ENCODE data around the gene DDX49. TPM values are rescaled to one million over a fixed set of nuclear protein-coding genes. Genes with fewer than 3 reads are reported as not detected.
"Not testable (repeated sequence)": the region's sequence is repeated elsewhere in the genome, so short reads cannot be mapped to it uniquely, and the experiment has no call there.

DDX49 gene
- polyA plus RNA-seq, 3 donors = 24.0 to 40.3 (median 27.5) TPM

- H3K4me2 ChIP-seq (replicated peaks; ENCODE audit: extremely low read depth, low read length, poor library complexity, severe bottlenecking) = no peak overlapping the region
- no peak overlapping the region for H2AFZ ChIP-seq (ENCODE audit: insufficient read depth, low read depth, low read length, poor library complexity, severe bottlenecking)
- no peaks in the 10 kb centered on the region for H3K9me3 ChIP-seq (replicated peaks in 1 of 2; ENCODE audit: control insufficient read depth in 1 of 2, insufficient read depth in 1 of 2, low read length in 2 of 2)
- H3K27ac ChIP-seq (ENCODE audit: low read depth in 1 of 2, low read length in 2 of 2) = peak overlapping the region in 1 of 2 donors; percentile 56
- Mint-ChIP-seq H3K4me1 (peaks cover 24% of the 10 kb centered on the region), H3K27ac (peak overlapping the region in 3 of 7 donors; percentile 46 to 80 (median 53)), H3K4me3 (no peak overlapping the region), H3K27me3 (ENCODE audit: low read depth in 3 of 3) (peaks cover 0 to 2% (median 0%) of the 10 kb centered on the region in 3 donors), H3K9me3 (peaks cover 0 to 2% (median 0%) of the 10 kb centered on the region in 7 donors), H3K36me3 (peaks cover 24 to 68% of the 10 kb centered on the region in 2 donors)
- no peaks in the 10 kb centered on the region for H3K27me3 ChIP-seq (ENCODE audit: control insufficient read depth in 2 of 2, insufficient read depth in 2 of 2, low read length in 2 of 2)
- TF ChIP-seq, protein P1, sequence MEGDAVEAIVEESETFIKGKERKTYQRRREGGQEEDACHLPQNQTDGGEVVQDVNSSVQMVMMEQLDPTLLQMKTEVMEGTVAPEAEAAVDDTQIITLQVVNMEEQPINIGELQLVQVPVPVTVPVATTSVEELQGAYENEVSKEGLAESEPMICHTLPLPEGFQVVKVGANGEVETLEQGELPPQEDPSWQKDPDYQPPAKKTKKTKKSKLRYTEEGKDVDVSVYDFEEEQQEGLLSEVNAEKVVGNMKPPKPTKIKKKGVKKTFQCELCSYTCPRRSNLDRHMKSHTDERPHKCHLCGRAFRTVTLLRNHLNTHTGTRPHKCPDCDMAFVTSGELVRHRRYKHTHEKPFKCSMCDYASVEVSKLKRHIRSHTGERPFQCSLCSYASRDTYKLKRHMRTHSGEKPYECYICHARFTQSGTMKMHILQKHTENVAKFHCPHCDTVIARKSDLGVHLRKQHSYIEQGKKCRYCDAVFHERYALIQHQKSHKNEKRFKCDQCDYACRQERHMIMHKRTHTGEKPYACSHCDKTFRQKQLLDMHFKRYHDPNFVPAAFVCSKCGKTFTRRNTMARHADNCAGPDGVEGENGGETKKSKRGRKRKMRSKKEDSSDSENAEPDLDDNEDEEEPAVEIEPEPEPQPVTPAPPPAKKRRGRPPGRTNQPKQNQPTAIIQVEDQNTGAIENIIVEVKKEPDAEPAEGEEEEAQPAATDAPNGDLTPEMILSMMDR (IDR thresholded peaks at IDR 0.05) = peak; percentile 38
- WGBS (ENCODE audit: insufficient coverage) = 49% methylated on average over 3 of the region's 5 CpGs
- no peak overlapping the region for H3K4me3 ChIP-seq (replicated peaks in 1 of 3; ENCODE audit: low read depth in 2 of 3, low read length in 3 of 3)
- intact Hi-C loops (cut with micrococcal nuclease) = loop anchor here in 1 of 2 donors (5.0 kb wide), 2 partner anchors 393 to 1498 kb away; partner anchors contain the start of gene ELL
- H3K36me3 ChIP-seq (replicated peaks in 1 of 2; ENCODE audit: control insufficient read depth in 1 of 2, insufficient read depth in 2 of 2, low read length in 2 of 2) = peaks cover 34 to 49% of the 10 kb centered on the region in 2 donors
- peaks cover 21 to 24% of the 10 kb centered on the region in 2 donors for H3K4me1 ChIP-seq (ENCODE audit: control insufficient read depth in 1 of 2, insufficient read depth in 2 of 2, low read length in 2 of 2)
- peaks cover 90% of the 10 kb centered on the region for H3K79me2 ChIP-seq (ENCODE audit: insufficient read depth, low read length)
- DNase-seq = peak; percentile 15 to 31 (median 21)
- no peak overlapping the region for H3K9ac ChIP-seq (ENCODE audit: insufficient read depth, low read length, poor library complexity, severe bottlenecking)
- H4K20me1 ChIP-seq (ENCODE audit: insufficient read depth, low read length) = peaks cover 55% of the 10 kb centered on the region
Measured at GRCh38 chr19:18915639-18916038, 3.9 kb upstream of the DDX49 start.

- Histone ChIP-seq H4K20me1 (ENCODE audit: insufficient read depth, low read length) (peaks cover 54% of the 10 kb centered on the region), H3K79me2 (ENCODE audit: insufficient read depth, low read length) (peaks cover 89% of the 10 kb centered on the region), H3K36me3 (replicated peaks in 1 of 2; ENCODE audit: control insufficient read depth in 1 of 2, insufficient read depth in 2 of 2, low read length in 2 of 2) (peaks cover 37 to 47% of the 10 kb centered on the region in 2 donors), H3K4me1 (ENCODE audit: control insufficient read depth in 1 of 2, insufficient read depth in 2 of 2, low read length in 2 of 2) (peaks cover 21 to 26% of the 10 kb centered on the region in 2 donors), H3K4me3 (replicated peaks in 1 of 3; ENCODE audit: low read depth in 2 of 3, low read length in 3 of 3) (peak overlapping the region in 1 of 3 experiments; percentile 98)
- not testable (repeated sequence) for H3K27me3 ChIP-seq (ENCODE audit: control insufficient read depth in 2 of 2, insufficient read depth in 2 of 2, low read length in 2 of 2); H2AFZ ChIP-seq (ENCODE audit: insufficient read depth, low read depth, low read length, poor library complexity, severe bottlenecking); H3K9me3 Mint-ChIP-seq; DNase-seq; H3K27ac ChIP-seq (ENCODE audit: low read depth in 1 of 2, low read length in 2 of 2); H3K9ac ChIP-seq (ENCODE audit: insufficient read depth, low read length, poor library complexity, severe bottlenecking); H3K4me2 ChIP-seq (replicated peaks; ENCODE audit: extremely low read depth, low read length, poor library complexity, severe bottlenecking); H3K4me3 Mint-ChIP-seq; H3K9me3 ChIP-seq (replicated peaks in 1 of 2; ENCODE audit: control insufficient read depth in 1 of 2, insufficient read depth in 1 of 2, low read length in 2 of 2); H3K27me3 Mint-ChIP-seq (ENCODE audit: low read depth in 3 of 3)
- Mint-ChIP-seq H3K4me1 (peaks cover 26% of the 10 kb centered on the region), H3K36me3 (peaks cover 32 to 66% of the 10 kb centered on the region in 2 donors), H3K27ac (peak overlapping the region in 6 of 7 donors; percentile 55 to 96 (median 73))
- 100% methylated on average over 2 of the region's 9 CpGs for WGBS (ENCODE audit: insufficient coverage)
- intact Hi-C loops (cut with micrococcal nuclease) = loop anchor here in 1 of 2 donors (1.0 to 5.0 kb wide), 3 partner anchors 70 to 1500 kb away; partner anchors contain the start of gene ELL
Measured at GRCh38 chr19:18917593-18917992, 1.9 kb upstream of the DDX49 start.
